NT2/D1 (cell line): Measurements from ENCODE around the gene FLOT1.

ENCODE experiments used
- SUZ12 ChIP-seq: IDR thresholded peaks from 2 replicates; pipeline ENCODE4 v1.6.1; 2011; ENCODE audit not compliant: insufficient read length, insufficient read depth; ENCODE audit errors: extremely low read depth
- YY1 ChIP-seq: IDR thresholded peaks from 2 replicates; pipeline ENCODE4 v1.6.1; 2011; ENCODE audit not compliant: insufficient read length, insufficient read depth

DNA sequence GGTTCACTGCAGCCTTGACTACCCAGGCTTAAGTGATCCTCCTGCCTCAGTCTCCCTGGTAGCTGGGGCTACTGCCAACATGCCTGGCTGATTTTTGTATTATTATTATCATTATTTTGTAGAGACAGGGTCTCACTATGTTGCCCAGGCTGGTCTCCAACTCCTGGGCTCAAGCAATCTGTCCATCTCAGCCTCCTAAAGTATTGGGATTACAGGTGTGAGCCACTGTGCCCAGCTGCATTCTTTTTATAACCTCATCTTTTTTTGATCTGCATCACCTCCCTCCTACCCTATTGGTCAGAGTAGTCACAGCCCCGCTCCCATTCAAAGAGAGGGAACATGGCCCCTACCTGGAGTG lies 25.4 kb upstream of the FLOT1 start:
- TF ChIP-seq YY1 (no peak), SUZ12 (no peak)
